Measurements from ENCODE around the gene CFTR.

Gene CFTR

DNA sequence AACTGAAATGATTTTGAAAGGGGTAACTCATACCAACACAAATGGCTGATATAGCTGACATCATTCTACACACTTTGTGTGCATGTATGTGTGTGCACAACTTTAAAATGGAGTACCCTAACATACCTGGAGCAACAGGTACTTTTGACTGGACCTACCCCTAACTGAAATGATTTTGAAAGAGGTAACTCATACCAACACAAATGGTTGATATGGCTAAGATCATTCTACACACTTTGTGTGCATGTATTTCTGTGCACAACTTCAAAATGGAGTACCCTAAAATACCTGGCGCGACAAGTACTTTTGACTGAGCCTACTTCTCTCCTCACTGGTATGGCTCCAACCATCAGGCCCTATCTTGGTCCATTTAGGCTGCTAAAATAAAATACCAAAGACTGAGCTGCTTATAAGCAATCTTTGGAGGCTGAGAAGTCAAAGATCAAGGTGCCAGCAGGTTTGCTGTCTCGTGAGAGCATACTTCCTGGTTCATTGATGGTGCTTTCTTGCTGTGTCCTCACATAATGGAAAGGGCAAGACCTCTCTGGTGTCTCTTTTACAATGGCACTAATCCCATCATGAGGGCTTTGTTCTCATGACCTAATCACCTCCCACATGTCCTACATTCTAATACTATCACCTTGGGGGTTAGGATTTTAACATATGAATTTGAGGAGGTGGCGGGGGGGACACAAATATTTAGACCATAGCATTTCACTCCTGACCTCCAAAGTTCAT, 173.3 kb downstream of the CFTR start:
- no peak for DNase-seq (ENCODE audit: low read depth)

GRCh38 chr7:117654780-117655179, 175.0 kb downstream of the CFTR start:
- DNase-seq (ENCODE audit: low read depth), result no peak

DNA sequence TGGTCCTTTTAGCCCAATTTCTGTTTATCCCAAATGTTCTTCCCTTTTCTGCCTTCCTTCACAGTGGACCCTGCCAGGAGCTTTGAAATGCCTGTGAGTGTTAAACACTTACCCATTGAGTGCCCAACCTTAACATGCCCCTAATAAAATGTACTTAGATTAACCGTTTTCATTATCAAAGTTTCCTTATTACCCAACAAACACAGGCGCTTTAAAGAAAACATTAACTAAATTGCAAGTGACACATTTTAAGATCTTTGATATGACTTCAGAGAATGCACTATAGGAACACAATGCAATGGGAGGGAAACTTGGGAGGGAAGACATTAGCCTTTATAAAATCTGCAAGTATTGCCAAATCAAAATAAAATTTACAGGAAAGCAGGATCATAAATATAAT, 177.0 kb downstream of the CFTR start:
- no peak for DNase-seq (ENCODE audit: low read depth)

DNA sequence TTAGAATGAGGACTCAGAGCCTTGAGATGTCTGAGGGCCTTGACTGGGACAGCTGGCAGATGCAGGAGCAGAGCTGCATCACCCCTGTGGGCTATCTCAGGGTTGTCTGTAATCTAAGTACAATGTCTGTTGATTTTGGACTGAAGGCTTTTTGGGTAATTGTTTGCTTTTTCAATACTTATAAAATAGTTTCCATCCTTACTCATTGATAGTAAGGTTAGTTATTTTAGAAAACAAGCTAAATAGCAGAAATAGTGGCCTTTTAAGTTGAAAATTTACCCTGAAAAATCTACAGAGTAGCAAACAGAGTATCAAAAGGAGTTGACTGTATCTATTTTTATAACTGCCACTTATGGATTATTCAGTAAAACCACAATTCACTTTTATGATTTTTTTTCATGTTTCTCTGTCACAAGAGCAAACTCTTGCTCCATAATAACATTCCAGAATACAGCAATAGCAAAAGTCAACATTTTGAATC, 179.7 kb downstream of the CFTR start:
- DNase-seq (ENCODE audit: low read depth), result no peak

- DNase-seq (ENCODE audit: low read depth), result no peak
Measured at GRCh38 chr7:117661328-117661727, 181.5 kb downstream of the CFTR start.

DNA sequence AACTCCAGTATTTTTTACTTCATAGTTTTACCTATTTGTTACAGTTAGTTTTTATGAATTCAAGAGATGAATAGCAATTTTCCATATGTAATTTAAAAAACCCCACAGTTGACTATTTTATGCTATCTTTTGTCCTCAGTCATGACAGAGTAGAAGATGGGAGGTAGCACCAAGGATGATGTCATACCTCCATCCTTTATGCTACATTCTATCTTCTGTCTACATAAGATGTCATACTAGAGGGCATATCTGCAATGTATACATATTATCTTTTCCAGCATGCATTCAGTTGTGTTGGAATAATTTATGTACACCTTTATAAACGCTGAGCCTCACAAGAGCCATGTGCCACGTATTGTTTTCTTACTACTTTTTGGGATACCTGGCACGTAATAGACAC, 184.2 kb downstream of the CFTR start:
- DNase-seq (ENCODE audit: low read depth), result no peak

DNA sequence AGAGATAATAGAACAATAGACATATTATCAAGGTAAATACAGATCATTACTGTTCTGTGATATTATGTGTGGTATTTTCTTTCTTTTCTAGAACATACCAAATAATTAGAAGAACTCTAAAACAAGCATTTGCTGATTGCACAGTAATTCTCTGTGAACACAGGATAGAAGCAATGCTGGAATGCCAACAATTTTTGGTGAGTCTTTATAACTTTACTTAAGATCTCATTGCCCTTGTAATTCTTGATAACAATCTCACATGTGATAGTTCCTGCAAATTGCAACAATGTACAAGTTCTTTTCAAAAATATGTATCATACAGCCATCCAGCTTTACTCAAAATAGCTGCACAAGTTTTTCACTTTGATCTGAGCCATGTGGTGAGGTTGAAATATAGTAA, 185.5 kb downstream of the CFTR start:
- no peak for DNase-seq (ENCODE audit: low read depth)

- no peak for DNase-seq (ENCODE audit: low read depth)
Measured at GRCh38 chr7:117666031-117666430, 186.2 kb downstream of the CFTR start.

GRCh38 chr7:117666689-117667088, 186.9 kb downstream of the CFTR start:
- no peak for DNase-seq (ENCODE audit: low read depth)

DNA sequence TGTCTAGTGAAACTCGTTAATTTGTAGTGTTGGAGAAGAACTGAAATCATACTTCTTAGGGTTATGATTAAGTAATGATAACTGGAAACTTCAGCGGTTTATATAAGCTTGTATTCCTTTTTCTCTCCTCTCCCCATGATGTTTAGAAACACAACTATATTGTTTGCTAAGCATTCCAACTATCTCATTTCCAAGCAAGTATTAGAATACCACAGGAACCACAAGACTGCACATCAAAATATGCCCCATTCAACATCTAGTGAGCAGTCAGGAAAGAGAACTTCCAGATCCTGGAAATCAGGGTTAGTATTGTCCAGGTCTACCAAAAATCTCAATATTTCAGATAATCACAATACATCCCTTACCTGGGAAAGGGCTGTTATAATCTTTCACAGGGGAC, 187.6 kb downstream of the CFTR start:
- no peak for DNase-seq (ENCODE audit: low read depth)

DNA sequence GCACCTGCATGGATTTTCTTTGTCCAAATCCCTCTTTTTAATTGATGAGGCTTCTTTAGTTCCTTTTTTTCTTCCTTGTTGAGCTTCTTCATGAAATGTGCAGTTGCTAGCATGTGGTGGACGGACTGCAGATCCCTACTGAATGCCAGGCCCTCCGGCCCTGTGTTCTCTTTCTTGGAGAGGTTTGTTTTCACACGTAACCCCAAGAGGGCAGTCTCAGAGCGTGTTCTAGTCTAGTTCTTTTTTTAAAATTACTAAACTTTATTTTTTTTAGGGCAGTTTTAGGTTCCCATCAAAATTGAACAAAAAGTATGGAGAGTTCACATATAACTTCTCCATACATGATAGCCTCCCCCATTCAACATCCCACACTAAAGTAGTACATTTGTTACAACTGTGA, 190.0 kb downstream of the CFTR start:
- no peak for DNase-seq (ENCODE audit: low read depth)

DNA sequence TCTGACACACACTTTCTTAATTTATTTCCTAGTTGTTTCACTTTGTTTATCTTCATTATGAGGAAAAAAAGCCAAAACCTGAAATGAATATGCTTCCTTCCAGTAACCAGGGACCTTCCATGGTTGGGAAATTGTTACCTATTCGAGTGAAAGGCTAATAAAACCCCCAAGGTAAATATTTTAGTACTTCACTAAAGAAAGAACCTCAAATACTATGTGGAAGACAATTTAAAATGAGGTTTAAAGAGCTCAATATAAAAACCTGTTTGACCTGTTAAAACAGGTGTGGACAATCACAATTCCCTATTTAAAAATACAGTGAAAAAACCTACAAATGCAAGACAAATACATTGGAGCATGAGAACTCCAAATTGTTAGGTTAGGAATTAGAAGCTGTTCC, 192.6 kb downstream of the CFTR start:
- DNase-seq (ENCODE audit: low read depth), result no peak

DNA sequence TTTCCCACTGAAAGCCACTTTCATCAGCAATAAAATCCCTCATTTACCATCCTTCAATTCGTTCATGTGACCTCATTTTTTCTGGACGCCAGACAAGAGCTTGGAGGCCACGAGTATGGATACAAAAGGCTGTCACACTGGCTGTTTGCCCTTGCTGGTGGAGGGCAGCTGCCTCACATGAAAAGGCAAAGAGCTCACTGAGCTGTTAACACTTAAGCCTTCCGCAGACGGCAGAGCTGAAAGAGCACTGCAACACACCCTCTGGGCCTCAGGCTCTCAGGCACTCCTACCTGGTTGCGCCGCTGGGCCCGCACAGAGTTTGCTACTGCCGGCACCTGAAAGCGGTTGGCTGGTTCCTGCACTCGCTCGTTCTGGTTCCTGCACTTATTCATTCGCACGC, 193.5 kb downstream of the CFTR start:
- no peak for DNase-seq (ENCODE audit: low read depth)

- no peak for DNase-seq (ENCODE audit: low read depth)
Measured at GRCh38 chr7:117673839-117674238, 194.0 kb downstream of the CFTR start.

- no peak for DNase-seq (ENCODE audit: low read depth)
Measured at GRCh38 chr7:117674617-117675016, 194.8 kb downstream of the CFTR start.

- DNase-seq (ENCODE audit: low read depth), result no peak
Measured at GRCh38 chr7:117675497-117676435, 195.9 kb downstream of the CFTR start.

DNA sequence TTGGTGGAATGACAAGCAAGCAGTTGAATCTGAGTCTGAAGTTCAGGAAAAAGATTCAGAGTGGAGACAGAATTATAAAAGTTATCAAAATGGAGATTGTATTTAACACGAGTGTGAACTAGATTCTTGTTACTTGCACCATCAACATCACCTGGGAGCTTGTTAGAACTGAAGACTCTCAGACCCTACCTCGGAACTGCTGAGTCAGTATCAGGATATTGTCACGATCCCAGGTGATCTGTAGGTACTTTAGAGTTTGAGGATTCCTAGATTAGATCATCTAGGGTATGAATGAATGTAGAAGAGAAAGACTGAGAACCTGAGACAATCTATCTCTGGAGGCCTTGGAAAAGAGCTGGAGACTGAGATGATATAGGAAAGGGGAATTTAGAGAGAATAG, 199.3 kb downstream of the CFTR start:
- no peak for DNase-seq (ENCODE audit: low read depth)

- no peak for DNase-seq (ENCODE audit: low read depth)
Measured at GRCh38 chr7:117682681-117683385, 203.0 kb downstream of the CFTR start.

DNA sequence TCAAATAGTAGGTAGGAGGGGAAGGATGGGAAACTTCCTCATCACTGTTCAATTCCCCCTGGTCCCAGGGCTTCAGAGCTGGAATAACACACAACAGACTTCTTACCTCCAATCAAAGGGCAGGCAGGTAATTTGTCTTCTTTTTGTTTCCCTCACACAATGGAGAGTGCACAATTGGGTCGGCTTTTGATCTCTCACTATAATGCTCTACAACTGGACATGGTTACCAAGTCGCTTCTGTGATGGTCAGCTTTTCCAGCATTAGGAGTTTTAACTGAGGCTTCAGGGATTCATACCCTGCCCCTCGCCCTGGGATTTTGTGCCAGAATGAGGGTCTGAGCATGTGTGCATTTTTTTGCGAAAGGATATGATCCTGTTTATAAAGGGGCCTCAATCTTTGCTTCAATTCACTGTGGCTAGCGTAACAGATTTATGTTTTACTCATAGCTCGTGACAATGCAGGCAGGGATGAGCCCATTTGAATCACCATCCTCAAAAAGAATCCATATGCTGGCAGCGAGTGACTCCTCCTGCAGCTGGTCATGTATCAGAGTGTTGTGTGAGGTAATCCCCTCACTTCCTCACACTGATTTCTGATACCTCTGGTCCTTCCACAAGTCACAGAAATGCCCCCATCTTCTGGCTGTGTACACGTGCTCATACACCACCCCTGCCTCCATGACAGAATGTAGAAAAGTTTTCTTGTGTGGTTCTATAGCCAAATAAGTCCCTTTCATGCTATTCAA, 203.8 kb downstream of the CFTR start:
- DNase-seq (ENCODE audit: low read depth), result no peak

- no peak for DNase-seq (ENCODE audit: low read depth)
Measured at GRCh38 chr7:117685795-117686194, 206.0 kb downstream of the CFTR start.

- DNase-seq (ENCODE audit: low read depth), result no peak
Measured at GRCh38 chr7:117686311-117686935, 206.6 kb downstream of the CFTR start.
